KBM-7 (cell line): ENCODE measurements around the gene MINK1.

Experiments
- DNase-seq: peaks from one replicate; pipeline ENCODE4 v3.0.0-alpha.2; 2015
- in situ Hi-C: fragments of 300-500 bp; cut with MboI; formaldehyde crosslinking; loops from 2 replicates; pipeline ENCODE4 v1.14.3; 2020; ENCODE audit warnings: low sequenced_read_pairs, low pct_unique_long_range_greater_than_20kb, mixed read lengths

MINK1 gene

DNA sequence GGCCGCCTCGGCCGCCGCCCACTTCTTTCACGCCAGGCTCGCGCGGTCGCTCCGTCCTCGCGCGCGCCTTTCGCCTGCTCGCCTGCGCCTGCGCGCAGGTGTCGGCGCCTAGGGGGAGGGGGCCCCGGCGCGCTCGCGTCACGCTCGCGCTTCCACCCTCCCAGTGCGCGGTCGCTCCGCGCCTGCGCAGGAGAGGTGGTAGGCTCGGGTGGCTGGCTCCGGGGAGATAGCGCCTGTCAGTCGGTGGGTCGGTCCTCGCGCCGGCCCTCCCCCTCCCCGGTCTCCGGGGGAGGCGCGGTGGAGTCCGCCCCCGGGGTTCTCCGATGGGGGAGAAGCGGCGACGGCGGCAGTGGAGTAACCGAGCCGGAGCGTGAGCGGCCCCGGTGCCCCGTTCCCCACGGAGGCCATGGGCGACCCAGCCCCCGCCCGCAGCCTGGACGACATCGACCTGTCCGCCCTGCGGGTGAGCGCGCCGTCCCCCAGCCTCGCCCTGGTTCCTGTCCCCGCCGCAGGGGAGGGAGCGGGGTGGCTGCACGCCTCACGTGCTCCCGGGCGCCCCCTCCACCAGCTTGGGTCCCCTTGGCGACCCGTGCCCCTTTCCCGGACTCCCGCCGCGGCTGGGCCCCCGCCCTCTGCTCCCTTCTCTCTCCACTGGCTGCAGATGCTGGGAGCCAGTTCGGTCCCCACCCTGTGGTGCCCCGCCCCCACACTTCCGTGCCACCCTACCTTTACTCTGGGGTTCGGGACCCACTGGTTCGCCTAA lies at the start of gene MINK1:
Gene MINK1, plus strand, starts transcription at position 163 of the 763 bp plus-strand sequence. Its CDS starts 244 bp downstream, at position 407.
- in situ Hi-C loops = no loop called here
- peak; percentile 94 for DNase-seq

DNA sequence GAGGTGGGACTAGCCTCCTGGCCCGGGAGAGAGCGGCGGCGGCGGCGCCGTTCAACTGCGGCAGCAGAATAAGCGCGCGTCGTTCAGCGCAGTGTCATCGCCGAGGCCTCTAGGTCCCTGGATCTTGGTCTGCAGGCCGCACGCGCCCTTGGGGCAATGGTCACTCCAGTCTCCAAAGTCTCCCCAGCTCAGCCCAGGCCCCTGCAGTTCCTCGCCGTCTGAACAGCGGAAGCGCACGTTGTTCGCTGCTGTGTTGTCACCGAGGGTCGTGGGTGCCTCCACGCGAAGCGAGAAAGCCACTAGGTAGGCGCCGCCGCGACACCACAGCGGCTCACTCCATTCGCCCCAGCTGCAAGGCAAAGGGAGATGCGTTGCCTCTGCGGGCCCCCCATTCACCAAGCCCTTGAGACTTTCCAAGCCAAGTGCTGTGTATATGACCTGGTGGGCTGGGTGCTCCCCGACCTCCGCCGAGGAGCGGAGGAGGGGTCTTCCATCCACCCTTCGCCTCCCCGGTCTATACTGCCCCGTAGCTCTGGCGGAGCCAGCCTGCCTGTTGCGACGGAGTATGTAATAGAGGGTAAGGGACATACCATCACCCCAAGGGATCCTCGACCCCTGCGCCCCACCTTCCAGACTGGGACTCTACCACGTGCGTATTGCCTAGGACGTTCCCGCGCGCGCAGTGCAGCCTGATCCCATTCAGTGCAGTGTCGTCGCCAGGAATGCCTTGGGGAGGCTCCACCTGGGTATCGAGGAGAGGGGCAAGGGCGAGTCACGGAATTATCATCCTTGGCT lies 47.6 kb upstream of the MINK1 start:
- no peak for DNase-seq
- in situ Hi-C loops = no loop called here

DNA sequence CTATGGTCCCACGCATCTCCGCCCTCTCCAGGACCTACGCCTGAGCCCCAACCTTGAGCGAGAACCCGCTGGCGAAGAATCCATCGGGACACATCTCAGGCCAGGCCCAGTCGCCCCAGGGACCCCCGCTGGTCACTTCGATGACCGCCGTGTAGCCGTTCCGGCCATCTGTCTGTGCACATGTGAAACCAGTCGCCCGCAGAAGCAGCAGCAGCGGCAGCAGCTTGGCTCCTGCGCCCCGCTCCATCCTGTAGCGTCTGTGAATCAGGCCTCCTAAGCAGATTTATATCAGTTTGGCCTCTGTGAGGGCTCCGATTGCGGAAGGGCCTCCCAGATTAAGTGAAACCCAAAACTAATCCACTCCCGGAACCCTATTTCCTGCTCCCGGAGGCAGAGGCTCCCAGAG lies 47.0 kb upstream of the MINK1 start, which contains the start of gene VMO1:
Gene VMO1, minus strand, starts transcription at position 259 of the 406 bp plus-strand sequence. Its CDS starts 12 bp downstream, at position 247.
- in situ Hi-C loops = no loop called here
- peak; percentile 21 for DNase-seq

DNA sequence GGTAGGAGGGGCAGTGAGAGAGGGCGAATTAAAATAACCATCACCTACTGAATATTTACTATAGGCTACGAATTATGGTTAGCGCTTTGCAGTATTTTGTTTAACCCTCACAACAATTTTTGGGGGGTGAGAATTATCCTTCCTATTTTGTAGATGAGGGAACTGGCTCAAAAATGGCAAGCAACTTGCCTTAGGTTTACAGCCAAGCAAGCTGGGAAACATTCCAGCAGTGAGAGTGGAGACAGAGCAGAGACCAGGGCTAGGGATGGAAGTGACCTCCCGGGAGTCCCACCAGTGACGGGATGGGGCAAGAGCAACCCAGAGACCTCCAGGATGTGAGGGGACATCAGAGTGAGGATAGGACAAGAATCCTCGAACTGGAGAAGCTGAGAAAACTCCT lies 46.6 kb upstream of the MINK1 start:
- no peak for DNase-seq
- in situ Hi-C loops = no loop called here

DNA sequence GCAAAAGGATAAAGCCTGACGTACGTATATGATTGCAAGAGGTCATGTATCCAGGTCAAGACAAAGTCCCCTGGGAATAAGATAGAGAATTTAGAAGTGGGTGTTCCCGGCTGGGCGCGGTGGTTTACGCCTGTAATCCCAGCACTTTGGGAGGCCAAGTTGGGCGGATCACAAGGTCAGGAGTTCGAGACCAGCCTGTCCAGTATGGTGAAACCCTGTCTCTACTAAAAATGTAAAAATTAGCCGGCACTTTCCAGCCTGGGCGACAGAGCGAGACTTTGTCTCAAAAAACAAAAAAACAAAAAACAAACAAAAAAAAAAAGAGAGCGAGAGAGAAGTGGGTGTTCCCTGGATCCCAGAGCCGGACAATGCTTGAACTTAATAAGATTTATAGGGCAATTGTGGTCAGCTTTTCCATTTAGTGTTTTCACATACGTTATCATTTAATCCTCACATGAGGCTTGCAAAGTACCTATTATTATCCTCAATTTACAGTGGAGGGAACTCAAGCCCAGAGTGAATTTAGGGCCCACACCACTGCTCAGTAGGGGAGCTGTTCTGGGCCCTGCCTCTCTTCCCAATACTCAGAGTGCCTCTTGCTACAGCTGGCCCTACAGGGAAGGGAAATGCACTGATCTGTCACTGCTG lies 44.9 kb upstream of the MINK1 start:
- in situ Hi-C loops = no loop called here
- DNase-seq = no peak

DNA sequence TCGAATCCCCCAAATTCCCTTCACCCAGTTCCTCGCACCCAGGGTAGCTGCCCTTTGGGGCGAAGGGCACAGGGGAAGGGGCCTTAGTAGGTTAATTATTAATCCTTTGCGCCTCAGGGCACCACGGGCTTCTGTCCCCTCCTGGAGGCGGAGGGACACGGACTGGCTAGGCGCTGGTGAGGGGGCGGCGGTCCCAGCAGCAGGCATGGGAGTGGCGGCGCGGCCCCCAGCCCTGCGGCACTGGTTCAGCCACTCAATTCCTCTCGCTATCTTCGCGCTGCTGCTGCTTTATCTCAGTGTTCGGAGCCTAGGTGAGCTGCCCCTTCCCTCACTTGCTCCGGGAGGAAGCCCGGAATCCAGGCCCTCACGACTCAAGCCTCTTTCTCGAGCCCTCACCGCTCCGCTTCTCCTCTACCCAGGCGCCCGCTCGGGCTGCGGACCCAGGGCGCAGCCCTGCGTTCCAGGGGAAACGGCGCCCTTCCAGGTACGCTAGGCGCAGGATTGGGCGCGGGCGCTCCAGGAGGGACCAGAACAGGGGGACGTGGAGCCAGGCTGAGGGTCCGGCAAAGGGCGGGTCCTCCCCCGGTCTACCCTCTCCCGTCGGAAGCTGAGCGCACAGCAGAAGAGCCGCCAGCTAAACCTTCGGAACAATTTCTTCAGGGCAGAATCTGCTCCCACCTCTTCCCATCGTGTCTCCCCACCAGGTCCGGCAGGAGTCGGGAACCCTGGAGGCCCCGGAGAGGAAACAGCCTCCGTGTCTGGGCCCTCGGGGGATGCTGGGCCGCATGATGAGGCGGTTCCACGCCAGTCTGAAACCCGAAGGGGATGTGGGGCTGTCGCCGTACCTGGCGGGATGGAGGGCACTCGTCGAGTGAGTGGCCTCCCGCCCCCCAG lies 44.1 kb upstream of the MINK1 start, which contains the start of gene GLTPD2:
Gene GLTPD2, plus strand, starts transcription at position 158 of the 894 bp plus-strand sequence. Its CDS starts 48 bp downstream, at position 206.
- DNase-seq = no peak
- in situ Hi-C loops = no loop called here

DNA sequence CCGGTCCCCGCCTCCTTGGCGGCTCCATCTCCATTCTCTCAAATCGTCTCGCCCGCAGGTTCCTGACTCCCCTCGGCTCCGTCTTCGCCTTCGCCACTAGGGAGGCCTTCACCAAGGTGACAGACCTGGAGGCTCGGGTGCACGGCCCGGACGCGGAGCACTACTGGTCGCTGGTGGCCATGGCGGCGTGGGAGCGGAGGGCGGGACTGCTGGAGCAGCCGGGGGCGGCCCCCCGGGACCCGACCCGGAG lies 43.5 kb upstream of the MINK1 start:
- no peak for DNase-seq
- in situ Hi-C loops = no loop called here

DNA sequence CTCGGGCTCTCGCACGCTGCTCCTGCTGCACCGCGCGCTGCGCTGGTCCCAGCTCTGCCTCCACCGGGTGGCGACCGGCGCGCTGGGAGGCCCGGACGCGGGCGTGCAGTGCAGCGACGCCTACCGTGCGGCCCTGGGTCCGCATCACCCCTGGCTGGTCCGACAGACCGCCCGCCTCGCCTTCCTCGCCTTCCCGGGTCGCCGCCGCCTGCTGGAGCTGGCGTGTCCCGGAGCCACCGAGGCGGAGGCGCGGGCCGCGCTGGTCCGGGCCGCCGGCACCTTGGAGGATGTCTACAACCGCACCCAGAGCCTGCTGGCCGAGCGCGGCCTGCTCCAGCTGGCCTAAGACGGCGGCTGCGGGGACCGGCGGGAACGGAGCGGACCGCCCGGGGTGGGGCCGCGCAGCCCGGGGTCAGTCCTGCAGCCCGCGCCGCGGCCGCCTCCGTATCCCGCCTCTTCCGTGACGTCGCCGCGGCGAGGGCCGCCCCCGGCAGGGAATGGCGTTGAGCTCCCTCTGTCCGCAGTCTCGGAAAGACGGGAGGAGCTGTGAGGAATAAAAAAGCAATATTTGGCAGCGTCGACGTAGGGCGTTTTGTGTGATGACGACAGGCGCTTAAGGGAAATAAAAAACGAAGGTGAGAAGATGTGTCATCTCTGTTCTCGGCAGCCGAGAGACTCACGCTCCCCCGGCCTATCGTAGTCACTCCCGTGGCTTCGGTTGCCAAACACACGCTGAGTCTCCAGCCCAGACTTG lies 43.0 kb upstream of the MINK1 start:
- peak; percentile 89 for DNase-seq
- in situ Hi-C loops = no loop called here

DNA sequence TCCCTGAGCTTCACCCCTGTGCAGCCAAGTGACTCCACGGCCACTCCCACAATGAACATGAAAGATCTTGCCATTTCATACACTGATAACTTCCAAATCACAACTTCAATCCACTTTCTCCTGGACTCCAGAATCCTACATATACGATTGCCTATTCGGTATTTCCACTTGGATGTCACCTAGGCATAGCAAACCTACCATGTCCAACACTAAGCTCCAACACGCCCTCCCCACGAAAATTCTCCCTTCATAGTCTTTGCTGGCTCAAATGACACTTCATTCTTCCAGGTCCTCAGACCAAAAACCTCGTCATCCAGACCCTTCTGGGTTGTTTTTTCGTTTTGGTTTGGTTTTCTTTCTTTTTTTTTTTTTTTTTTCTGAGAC lies 42.4 kb upstream of the MINK1 start:
- in situ Hi-C loops = no loop called here
- DNase-seq = no peak

DNA sequence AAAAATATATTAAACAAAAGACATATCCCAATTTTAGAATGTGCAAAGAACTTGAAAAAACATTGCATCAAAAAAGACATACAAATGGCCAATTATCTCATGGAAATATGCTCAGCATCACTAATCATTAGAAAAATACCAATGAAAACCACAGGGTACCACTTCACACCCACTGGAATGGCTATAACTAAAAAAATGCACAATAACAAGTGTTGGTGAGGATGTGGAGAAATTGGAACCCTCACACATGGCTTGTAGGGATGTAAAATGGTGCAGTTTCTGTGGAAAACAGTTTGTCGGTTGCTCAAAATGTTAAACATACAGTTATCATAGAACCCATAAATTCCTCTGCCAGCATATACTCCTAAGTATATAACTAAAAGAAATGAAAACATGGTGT lies 38.0 kb upstream of the MINK1 start:
- in situ Hi-C loops = no loop called here
- no peak for DNase-seq

DNA sequence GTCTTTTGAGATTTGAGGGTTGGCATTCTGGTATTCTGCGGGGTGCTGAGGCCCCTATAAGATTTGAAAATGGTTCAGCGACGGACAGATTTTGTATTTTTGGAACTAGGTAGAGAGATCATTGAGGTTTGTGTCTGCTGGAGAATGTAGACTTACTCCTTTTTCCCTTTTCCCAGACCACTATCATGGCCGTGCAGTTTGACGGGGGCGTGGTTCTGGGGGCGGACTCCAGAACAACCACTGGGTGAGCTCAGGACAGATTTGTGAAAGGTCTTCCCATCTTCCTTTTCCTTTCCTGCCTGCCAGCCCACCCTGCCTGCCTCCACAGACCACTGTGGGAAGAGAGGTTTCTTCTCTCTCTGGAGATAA lies 36.6 kb upstream of the MINK1 start:
- peak; percentile 36 for DNase-seq
- in situ Hi-C loops = no loop called here

DNA sequence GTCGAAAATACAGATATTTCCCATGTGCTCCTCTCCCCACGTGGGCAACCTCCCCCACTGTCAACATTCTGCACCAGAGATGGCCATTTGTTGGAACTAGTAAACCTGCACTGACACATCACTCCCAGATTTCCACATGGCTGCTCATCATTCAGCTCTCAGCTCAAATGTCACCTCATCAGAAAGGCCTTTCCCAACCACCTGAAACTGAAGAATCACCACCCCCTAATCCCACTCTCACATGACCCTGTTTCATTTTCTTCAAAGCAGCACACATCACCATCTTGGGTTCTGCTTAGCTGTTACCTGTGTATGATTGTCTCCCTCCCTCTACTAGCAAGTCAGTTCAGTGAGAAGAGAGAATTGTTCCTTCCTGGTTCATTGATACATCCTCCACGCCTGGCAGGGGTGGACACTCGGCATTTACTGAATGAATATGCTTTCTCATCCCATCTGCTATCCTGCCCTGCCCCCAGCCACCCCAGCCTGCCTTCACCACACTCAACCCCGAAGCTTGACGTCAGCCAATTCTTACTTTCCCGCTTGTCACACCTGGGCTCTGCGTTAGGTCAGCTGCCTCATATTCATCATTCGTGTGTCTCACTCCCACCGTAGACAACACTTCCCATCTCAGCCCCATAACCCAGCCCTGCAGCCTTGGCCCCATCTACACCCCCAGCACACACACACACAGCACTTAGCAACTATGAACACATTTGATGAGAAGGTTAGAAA lies 32.5 kb upstream of the MINK1 start:
- DNase-seq = no peak
- in situ Hi-C loops = no loop called here

DNA sequence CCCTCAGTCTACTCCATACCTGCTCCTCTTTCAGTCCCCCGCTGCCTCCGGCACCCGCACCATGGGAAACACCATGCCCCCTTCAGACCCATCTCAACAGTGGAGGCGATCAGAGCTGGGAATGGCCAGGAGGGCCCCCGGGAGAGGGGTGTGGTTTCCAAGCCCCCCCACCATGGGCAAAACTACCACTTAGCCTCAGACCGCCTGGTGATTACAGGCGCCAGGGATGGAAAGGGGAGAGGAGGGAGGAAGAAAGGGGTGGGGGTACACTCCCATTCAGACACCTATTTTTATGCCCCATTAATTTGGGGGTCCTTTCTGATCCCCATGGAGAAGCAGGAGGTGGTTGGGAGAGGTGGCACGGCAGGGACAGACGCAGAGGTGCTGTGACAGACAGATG lies 30.9 kb upstream of the MINK1 start, which contains the start of gene C17orf114:
Gene C17orf114, minus strand, starts transcription at position 101 of the 400 bp plus-strand sequence.
- DNase-seq = no peak
- in situ Hi-C loops = no loop called here

DNA sequence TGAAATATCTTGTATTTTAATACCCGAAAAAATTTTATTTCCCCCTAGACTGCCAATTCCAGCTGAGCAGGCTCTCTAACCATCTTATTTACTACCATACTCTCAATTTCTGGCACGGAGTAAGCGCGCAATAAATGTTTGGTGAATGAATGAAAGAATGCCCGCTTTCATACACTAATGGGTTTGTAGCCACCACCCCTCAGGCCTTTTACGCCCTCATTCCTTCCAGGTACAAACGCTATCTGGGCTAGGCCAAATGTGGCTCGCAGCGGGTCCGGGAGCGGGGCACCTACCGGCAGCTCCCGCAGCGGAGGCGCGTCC lies 26.7 kb upstream of the MINK1 start:
- DNase-seq = peak; percentile 29
- in situ Hi-C loops = no loop called here

DNA sequence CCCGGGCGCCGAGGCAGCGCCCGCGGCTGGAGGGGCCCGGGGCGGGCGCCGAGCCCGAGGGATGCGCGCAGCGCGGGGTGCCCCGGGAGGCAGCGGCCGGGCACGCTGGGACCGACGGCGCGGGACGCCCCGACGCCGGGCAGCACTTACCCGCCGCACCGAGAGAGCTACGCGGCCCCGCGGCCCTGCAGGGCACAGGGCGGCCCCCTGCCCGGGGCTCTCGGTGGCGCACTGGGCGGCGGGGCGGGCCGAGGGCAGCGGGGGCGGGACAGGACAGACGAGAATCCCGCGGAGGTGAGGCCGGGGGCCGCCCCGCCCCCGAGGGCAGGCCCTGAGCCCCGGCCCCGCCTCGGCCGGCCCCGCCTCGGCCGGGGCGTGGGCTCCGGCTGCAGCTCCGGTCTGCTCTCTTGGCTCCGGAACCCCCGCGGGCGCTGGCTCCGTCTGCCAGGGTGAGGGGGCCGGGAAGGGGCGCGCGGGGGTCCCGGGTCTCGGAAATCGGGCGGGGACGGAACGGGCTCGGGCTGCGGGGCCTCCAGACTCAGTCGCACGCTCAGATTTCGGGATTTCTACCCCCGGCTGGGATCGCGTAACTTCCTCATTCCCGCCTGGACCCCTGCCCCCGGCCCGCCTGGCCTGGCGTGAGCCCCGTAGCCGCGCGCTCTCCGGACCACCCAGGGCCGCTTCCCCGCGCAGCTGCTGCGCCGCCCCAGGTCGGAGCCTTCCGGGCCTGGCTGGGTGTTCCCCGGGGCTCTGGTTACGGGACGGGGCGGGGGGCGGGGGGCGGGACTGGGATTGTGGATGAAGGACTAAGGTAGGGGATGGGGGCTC lies 26.1 kb upstream of the MINK1 start, which contains the start of gene PLD2:
Gene PLD2, plus strand, starts transcription at position 376 of the 828 bp plus-strand sequence. CDS start 621 bp downstream, outside the sequence.
- in situ Hi-C loops = no loop called here
- DNase-seq = peak; percentile 49

DNA sequence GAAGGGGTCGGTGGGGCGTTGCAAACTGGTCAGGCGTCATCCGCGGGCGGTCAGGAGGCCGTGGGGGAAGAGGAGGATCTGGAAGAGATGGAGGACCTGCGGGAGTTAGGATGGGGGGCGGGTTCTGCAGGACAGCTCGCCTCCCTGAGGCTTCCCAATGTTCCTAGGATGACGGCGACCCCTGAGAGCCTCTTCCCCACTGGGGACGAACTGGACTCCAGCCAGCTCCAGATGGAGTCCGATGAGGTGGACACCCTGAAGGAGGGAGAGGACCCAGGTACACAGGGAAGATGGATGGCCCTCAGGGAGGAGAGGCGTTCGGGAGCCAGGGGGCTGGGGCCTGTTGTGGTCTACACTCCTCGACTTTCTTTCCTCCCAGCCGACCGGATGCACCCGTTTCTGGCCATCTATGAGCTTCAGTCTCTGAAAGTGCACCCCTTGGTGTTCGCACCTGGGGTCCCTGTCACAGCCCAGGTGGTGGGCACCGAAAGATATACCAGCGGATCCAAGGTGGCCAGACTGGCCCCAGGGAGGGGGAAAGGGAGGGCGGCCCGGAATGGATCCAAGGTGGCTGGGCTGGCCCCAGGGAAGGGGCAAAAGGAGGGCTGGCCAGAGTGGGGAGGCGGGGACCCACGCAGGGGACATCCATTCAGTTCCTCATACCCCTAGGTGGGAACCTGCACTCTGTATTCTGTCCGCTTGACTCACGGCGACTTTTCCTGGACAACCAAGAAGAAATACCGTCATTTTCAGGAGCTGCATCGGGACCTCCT lies 25.3 kb upstream of the MINK1 start:
- no peak for DNase-seq
- in situ Hi-C loops = no loop called here
